GM10847 (cell line): ENCODE results near the gene EEF2K.

Experiments
- POLR2A ChIP-seq: IDR thresholded peaks from 2 replicates; pipeline ENCODE4 v1.6.1; 2011; ENCODE audit not compliant: insufficient read length; ENCODE audit errors: extremely low read depth

EEF2K gene

DNA sequence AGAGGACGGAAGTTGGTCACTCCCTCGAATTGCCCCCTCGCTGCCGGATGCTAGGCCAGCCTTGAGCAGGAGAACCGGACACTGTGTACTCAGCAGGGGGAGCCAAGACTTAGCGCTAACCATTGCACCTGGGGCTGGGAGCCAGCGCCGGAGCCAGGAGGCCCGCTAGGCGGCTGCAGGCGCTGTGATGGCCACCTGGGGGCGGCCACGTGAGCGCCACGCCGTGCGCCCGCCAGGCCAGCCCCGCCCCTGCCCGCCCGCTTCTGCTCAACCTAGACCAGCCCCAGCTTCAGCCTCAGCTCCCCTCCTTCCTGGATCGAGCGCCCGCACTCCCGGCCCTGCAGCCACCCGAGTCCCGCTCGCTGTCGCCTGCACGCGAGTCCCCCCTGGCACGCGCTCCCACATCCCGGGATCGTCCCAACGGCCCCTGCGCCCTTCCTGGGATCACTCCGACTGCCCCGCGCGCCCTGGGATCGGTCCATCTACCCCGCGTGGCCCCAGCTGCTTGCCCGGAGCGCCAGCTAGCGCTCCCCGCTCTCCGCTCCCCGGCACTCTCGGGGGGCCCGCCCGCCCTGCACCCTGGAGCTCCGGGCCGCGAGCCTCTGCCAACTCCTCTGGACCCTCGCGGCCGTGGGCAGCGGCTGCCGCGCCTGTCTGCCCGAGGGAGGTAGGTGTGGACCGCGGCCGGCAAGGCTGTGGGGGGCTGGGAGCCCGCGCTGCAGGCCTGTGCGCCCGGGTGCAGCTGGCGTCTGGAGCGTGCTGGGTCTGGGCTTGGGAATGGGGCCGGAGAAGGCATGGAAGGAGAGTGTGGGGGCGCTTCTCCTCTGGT lies at the start of gene EEF2K:
Gene EEF2K, plus strand, starts transcription at position 266 of the 829 bp plus-strand sequence. CDS start 19,452 bp downstream, outside the sequence.
- peak; percentile 62 for TF ChIP-seq POLR2A

- no peak for TF ChIP-seq POLR2A
These were observed 44.7 kb upstream of the EEF2K start for GRCh38 chr16:22161401-22161800.

DNA sequence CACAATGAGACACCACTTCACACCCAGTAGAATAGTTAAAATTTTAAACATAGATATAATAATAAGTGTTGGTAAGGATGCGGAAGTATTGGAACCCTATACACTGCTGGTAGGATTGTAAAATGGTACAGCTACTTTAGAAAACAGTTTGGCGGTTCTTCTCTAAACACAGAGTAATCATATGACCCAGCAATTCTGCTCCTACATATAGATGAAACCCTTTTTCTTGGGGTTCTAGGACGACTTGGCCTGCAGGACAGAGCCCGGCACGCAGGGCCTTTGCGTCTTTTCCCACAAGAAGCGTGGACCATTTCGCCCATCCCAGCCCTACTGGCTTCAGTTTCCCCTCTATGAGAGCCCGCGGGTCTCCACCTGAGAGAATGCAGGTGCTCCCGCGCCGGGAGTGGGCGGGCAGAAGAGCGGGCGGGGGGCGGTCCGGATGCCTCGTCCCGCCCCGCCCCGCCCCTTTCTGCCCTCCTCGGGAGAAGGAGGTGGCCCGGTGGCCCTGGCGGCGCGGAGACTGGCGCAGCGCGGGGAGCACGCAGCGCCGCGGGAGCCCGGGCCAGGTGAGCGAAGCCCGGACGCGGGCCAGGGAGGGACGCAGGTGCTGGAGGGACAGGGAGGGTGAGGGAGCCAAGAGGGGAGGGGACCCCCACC lies 44.0 kb upstream of the EEF2K start, which contains the start of gene SDR42E2:
Gene SDR42E2, plus strand, starts transcription at position 508 of the 657 bp plus-strand sequence. CDS start 3,077 bp downstream, outside the sequence.
- TF ChIP-seq POLR2A = no peak

GRCh38 chr16:22162656-22163009 lies 43.4 kb upstream of the EEF2K start:
- no peak for TF ChIP-seq POLR2A

DNA sequence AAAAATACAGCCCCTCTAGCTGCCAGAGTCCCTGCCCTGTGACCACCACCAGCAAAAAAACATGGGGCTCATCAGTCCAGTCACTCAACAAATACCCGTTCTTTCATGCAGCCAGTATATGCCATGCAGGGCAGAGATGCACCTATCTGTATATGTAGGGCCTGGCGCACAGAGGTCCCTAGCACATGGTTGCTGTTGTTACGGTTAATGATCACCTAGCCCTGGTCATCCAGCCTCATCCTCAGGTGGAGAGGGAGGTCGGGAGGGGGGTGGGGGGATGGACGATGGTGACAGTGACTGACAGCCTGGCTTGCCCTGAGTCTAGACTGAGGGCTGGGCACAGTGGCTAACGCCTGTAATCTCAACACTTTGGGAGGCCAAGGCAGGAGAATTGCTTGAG lies 42.3 kb upstream of the EEF2K start:
- TF ChIP-seq POLR2A = no peak

- no peak for TF ChIP-seq POLR2A
These were observed 41.6 kb upstream of the EEF2K start for GRCh38 chr16:22164482-22164881.

- no peak for TF ChIP-seq POLR2A
These were observed 40.4 kb upstream of the EEF2K start for GRCh38 chr16:22165508-22166285.

DNA sequence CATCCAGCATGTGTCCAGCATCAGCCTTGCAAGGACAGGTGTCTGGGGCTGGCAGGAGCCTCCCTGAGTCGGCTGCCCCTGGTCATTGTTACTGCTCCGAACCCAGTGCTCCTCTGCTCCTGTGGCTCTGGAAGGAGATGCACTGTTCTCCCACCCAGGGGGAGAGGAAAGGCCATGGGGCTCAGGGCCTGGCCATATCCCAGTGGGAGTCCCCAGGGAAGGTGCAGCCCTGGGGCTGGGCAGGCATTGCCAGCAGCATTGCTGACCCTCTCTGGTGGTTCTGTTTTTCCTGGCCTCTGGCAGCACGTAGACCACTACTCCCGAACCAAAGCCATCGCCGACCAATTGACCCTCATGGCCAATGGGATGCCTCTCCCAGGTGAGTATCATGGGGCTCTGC lies 34.1 kb upstream of the EEF2K start:
- TF ChIP-seq POLR2A = no peak

- TF ChIP-seq POLR2A = no peak
These were observed 31.4 kb upstream of the EEF2K start for GRCh38 chr16:22174642-22175041.

DNA sequence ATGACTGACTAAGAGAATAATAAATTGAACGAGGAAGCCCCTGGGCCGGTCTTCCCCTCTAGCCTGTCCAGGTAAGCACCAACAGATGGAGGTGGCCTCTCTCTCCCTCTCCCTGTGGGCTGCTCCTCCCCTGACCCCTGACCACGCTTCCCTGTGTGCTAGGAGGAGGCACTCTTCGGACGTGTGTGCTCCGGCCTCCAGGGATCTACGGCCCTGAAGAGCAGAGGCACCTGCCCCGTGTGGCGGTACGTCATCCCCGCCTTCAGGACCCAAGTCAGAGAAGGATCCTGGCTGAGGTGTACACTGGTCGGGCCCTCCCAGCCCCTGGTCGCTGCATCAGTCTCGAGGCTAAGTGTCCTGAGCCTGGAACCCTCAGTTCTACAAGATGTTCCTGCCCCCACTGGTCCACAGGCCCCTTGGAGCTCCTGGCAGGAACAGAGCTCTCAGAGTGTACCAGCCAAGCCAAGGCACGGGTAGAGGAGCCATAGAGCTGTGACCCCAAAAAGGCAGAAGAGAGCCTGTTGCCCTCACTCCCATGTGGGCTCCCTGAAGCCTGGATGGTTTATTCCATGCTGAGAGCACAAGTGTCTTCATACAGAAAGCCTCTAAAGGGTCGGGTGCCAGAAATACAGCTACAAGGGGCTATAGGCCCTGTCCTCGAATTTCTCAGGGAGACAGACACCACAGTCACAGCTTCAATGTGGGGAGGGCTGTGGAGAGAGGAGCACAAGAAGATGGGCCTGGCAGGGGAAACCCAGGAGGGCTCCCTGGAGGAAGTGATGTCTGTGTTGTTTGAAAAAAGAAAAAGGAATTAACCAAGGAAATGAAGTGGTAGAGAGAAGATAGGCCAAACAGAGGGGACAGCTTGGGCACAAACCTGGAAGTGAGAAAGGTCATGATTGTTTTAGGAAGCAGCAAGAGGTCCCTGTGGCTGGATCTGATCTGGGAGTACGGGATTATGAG lies 27.8 kb upstream of the EEF2K start:
- TF ChIP-seq POLR2A = no peak

GRCh38 chr16:22181426-22181825 lies 24.7 kb upstream of the EEF2K start:
- TF ChIP-seq POLR2A = no peak

DNA sequence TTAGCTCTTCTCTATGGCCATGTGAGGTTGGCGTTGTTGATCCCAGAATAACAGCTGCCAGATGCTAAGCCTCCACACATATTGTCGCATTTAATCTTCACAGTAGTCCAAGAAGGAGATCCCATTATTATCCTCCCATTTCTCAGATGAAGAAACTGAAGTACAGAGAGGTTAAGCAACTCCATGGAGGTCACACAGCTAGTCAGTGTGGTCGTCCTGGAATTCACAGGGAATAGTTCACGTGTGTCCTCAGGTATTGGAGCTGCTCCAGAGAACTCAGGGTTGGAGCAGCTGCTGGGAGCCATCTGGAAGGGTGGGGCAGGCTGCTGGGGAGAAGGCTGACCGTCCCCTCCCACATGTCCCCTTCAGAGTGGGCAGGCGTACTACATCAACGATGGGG lies 24.2 kb upstream of the EEF2K start:
- TF ChIP-seq POLR2A = no peak

- no peak for TF ChIP-seq POLR2A
These were observed 22.7 kb upstream of the EEF2K start for GRCh38 chr16:22183335-22183734.

DNA sequence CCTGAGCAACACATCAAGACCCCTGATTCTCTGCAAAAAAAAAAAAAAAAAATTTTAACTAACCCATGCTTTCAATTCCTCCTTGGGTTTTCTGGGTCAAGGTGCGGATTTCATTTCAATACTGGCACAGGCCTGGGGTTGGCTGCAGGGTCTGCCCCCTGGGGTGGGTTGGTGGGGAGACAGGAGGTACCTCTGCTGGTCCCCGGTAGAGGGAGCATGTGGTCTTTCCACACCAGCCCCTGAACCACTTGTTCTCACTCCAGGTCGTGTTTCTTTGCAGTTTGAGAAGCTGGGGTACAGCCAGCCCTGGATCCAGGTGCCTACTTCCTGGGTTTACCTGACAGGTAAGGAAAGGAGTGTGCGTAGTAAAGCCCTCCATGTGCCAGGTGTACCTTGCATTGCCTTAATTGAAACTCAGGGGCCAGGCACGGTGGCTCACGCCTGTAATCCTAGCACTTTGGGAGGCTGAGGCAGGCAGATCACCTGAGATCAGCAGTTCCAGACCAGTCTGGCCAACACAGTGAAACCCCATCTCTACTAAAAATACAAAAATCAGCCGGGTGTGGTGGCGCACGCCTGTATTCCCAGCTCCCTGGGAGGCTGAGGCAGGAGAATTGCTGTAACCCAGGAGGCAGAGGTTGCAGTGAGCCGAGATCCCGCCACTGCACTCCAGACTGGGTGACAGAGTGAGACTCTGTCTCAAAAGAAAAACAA lies 22.0 kb upstream of the EEF2K start:
- no peak for TF ChIP-seq POLR2A
